Stimulated activated CD4-positive, alpha-beta T cell treated with anti-CD3 and anti-CD28 coated beads, Interleukin-1b, Interleukin-23, amount 100 ng/mL, for 48 hours (primary cell): Measurements from ENCODE around the gene MPDU1.

ENCODE experiments used
- DNase-seq: peaks from one replicate; pipeline ENCODE4 v3.0.0-alpha.2; 2020

MPDU1 gene

DNA sequence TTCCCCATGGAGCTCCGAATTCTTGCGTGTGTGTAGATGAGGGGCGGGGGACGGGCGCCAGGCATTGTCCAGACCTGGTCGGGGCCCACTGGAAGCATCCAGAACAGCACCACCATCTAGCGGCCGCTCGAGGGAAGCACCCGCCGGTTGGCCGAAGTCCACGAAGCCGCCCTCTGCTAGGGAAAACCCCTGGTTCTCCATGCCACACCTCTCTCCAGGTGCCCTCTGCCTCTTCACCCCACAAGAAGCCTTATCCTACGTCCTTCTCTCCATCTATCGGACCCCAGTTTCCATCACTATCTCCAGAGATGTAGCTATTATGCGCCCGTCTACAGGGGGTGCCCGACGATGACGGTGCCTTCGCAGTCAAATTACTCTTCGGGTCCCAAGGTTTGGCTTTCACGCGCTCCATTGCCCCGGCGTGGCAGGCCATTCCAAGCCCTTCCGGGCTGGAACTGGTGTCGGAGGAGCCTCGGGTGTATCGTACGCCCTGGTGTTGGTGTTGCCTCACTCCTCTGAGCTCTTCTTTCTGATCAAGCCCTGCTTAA, 22.6 kb upstream of the MPDU1 start:
- peak; percentile 88 for DNase-seq

DNA sequence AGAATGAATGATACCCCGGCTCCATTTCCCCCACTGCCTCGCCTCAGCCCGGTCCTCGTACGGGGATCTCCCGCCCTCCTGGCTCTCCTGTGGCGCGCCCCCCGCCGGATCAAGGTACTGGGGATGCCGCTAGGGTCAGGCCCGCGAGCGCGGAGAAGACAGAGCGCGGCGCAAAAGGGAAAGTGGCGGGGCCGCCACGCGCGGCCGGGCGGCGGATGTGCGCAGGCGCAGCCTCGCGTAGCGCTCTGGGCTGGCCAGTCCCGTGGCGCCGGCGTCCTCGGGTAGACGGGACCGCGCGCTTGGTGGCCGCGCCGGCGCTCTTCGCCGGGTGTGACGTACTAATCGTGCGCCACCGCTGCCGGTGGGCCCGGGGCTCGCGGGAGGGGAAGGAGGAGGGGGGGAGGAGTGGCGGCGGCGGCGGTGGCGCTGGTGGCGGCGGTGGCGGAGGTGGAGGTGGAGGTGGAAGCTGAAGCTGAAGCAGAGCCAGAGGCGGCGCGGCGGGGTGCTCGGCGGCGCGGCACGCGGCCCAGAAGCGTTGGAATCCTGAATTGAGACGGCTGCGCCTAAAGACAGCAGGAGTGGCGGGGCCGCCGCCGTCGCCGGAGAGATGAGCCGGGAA, 22.0 kb upstream of the MPDU1 start, which contains the start of gene SENP3:
Gene SENP3 (plus strand): TSS at position 331 of the 619 bp plus-strand sequence. CDS start 1,158 bp downstream, outside the sequence.
- DNase-seq = peak; percentile 90

- no peak for DNase-seq
These were observed 21.4 kb upstream of the MPDU1 start for GRCh38 chr17:7562208-7562605.

GRCh38 chr17:7563115-7563869, 20.4 kb upstream of the MPDU1 start:
- no peak for DNase-seq

DNA sequence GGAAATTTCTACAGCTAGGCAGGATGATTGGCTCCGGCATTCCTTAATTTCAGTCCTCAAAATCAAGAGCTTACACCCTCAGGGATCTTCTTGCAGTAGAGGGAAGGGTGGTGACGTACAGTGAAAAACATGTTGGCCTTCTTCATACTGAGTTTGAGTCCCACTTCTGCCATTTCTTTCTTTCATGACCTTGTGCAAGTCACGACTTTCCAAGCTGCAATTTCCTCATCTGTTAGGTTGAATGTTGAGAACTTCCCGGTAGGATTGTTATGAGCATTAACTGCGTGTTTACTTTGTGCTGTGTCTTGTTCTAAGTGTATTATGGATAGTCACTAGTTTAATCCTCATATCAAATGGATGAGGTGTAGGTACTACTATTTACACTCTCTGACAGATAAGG, 14.1 kb upstream of the MPDU1 start:
- no peak for DNase-seq

DNA sequence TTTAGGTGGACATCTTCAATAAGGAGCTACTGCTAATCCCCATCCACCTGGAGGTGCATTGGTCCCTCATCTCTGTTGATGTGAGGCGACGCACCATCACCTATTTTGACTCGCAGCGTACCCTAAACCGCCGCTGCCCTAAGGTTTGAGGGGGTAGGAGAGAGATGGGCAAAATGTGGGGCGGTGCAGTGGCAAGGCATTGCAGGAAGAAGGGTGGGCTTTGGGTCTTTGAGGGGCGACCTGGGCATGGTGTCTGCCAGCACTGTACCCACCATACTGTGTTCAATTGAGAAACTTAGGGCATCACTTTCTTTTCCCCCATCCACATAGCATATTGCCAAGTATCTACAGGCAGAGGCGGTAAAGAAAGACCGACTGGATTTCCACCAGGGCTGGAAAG, 13.3 kb upstream of the MPDU1 start:
- DNase-seq = no peak

- DNase-seq = no peak
These were observed 11.4 kb upstream of the MPDU1 start for GRCh38 chr17:7572338-7572587.

GRCh38 chr17:7572588-7573323, 10.9 kb upstream of the MPDU1 start:
- DNase-seq = peak; percentile 100

- peak; percentile 90 for DNase-seq
These were observed 10.2 kb upstream of the MPDU1 start for GRCh38 chr17:7573324-7574080.

DNA sequence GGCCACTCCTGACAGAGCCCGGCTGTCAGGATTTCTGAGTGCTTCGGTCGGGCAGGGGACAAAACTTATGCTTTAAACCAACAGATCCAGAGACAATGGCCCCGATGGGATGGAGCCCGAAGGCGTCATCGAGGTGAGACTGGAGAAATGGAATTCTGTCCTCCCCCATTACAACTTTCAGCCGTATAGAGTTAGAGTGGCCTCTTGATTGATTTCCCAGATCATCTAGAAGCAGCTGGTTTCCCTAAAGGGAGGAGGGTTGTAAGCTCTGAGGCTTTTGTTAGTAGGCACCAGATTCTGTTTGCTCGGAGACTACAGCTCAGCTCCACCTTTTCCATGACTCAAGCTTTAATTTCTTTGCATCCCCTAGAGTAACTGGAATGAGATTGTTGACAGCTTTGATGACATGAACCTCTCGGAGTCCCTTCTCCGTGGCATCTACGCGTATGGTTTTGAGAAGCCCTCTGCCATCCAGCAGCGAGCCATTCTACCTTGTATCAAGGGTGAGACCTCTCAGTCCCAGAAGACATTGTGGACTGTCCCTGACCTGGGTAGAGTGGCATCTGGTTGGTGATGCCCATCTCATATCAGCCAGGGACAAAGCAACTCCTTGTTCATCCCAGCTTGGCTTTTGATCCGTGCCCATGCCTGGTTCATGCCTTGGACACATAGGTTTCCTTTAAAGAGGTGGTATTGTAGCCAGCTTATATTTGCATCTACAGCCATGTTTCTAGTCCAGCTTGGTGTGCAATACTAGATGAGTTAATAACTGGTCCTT, 9.3 kb upstream of the MPDU1 start:
- no peak for DNase-seq

GRCh38 chr17:7575481-7575883, 8.2 kb upstream of the MPDU1 start:
- no peak for DNase-seq

DNA sequence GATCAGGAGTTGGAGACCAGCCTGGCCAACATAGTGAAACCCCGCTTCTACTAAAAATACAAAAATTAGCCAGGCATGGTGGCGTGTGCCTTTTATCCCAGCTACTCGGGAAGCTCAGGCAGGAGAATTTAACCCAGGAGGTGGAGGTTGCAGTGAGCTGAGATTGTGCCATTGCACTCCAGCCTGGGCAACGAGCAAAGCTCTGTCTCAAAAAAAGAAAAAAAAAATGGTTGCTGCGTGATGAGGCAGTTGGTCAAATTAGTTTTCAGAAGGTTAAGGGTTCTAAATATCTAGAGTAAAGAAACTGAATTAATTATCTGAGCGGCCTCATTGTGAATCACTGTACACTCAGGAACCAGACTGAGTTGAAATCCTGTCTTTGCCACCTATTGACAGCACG, 7.7 kb upstream of the MPDU1 start:
- DNase-seq = no peak

GRCh38 chr17:7576432-7576937, 7.2 kb upstream of the MPDU1 start:
- DNase-seq = no peak

GRCh38 chr17:7577327-7578199, 6.1 kb upstream of the MPDU1 start:
- DNase-seq = no peak

DNA sequence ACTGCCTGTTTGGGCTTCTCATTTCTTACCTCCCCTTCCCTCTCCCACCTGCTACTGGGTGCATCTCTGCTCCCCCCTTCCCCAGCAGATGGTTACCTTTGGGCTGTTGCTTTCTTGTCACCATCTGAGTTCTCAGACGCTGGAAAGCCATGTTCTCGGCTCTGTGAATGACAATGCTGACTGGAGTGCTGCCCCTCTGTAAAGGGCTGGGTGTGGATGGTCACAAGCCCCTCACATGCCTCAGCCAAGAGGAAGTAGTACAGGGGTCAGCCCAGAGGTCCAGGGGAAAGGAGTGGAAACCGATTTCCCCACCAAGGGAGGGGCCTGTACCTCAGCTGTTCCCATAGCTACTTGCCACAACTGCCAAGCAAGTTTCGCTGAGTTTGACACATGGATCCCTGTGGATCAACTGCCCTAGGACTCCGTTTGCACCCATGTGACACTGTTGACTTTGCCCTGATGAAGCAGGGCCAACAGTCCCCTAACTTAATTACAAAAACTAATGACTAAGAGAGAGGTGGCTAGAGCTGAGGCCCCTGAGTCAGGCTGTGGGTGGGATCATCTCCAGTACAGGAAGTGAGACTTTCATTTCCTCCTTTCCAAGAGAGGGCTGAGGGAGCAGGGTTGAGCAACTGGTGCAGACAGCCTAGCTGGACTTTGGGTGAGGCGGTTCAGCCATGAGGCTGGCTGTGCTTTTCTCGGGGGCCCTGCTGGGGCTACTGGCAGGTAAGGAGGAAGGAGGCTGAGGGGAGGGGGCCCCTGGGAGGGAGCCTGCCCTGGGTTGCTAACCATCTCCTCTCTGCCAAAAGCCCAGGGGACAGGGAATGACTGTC, 4.4 kb upstream of the MPDU1 start, which contains the start of gene CD68:
Gene CD68 (plus strand): TSS at position 638 of the 833 bp plus-strand sequence. CDS start 40 bp downstream, at position 678.
- peak; percentile 85 for DNase-seq

- DNase-seq = no peak
These were observed 3.6 kb upstream of the MPDU1 start for GRCh38 chr17:7579834-7580603.

- no peak for DNase-seq
These were observed 2.8 kb upstream of the MPDU1 start for GRCh38 chr17:7580604-7581575.
